Testis (tissue), 3 donors: ENCODE measurements around the gene DNAH17. TPM values are rescaled to one million over a fixed set of nuclear protein-coding genes. Genes with fewer than 3 reads are reported as not detected.

Experiments used
- DNase-seq: peaks from one replicate; pipeline ENCODE4 v3.0.0-alpha.2; 2019
- H3K27ac ChIP-seq, 2 donors: fragments of 200-600 bp; sonication (generic); one replicate each; pipeline ENCODE4 v1.5.1; 2019
- H3K27me3 ChIP-seq: fragments of 200-600 bp; sonication (generic); one replicate; pipeline ENCODE4 v1.5.1; 2019
- H3K36me3 ChIP-seq: fragments of 200-600 bp; sonication (generic); one replicate; pipeline ENCODE4 v1.5.1; 2017; ENCODE audit warnings: low read depth; ENCODE audit errors: missing control alignments
- H3K4me1 ChIP-seq: fragments of 200-600 bp; sonication (generic); one replicate; pipeline ENCODE4 v1.5.1; 2019
- H3K4me3 ChIP-seq, 2 donors: fragments of 200-600 bp; sonication (generic); one replicate each; pipeline ENCODE4 v1.5.1; 2017 to 2019
- H3K9me3 ChIP-seq: fragments of 200-600 bp; sonication (generic); one replicate; pipeline ENCODE4 v1.5.1; 2017
- CTCF ChIP-seq, 3 experiments: fragments of 450-650 bp in 2 of 3; fragments of 200-600 bp in 1 of 3; sonication (generic) in 1 of 3; IDR thresholded peaks; one replicate each; pipeline ENCODE4 v1.5.1; 2016 to 2019; ENCODE audit warnings: antibody characterized with exemption in 3 of 3, mild to moderate bottlenecking in 2 of 3, moderate library complexity in 1 of 3
- POLR2A ChIP-seq: fragments of 450-650 bp; IDR thresholded peaks from one replicate; pipeline ENCODE4 v1.6.1; 2017; ENCODE audit warnings: antibody characterized with exemption, mild to moderate bottlenecking, moderate library complexity
- WGBS, 2 donors: methylation state at CpG; one replicate each; pipeline ENCODE4 v1.1.5; 2018; 5-methylcytosine and 5-hydroxymethylcytosine counted together
- intact Hi-C: fragments of 100-400 bp; cut with DNase I; formaldehyde crosslinking; loops from one replicate; pipeline ENCODE4 v1.15.1; 2023; ENCODE audit warnings: low total_unique reads
- polyA plus RNA-seq: library from polyadenylated mRNA; stranded (reverse); fragments of 350-450 nt; fragmentation: Illumina TruSeq; extraction: RNeasy Lipid Tissue Mini Kit (QIAGEN cat#74804); gene quantifications from one replicate; pipeline ENCODE4 v1.2.3, GENCODE V29; 2014; ENCODE audit warnings: low read depth, low replicate concordance; ENCODE audit not compliant: insufficient read depth
- total RNA-seq, 2 donors: library from RNA; depleted of rRNA; stranded (reverse); fragments of >200 nt; gene quantifications; one replicate each; pipeline ENCODE4 v1.2.3, GENCODE V29; 2016

DNAH17 gene
- total and polyA plus RNA-seq, 3 donors from 2014 or later: 38.5 to 93.1 (median 57.6) TPM

GRCh38 chr17:78523934-78524655, 53.1 kb downstream of the DNAH17 start:
- TF ChIP-seq CTCF (IDR thresholded peaks at IDR 0.05) (no peak), POLR2A (no peak)
- no peak for DNase-seq

GRCh38 chr17:78522031-78522809, 55.0 kb downstream of the DNAH17 start:
- H3K4me3 ChIP-seq: no peak overlapping the region
- no peaks in the 10 kb centered on the region for H3K4me1 ChIP-seq
- no peak for DNase-seq
- intact Hi-C loops: no loop called here
- 91 to 94% methylated on average over 16 of the region's 16 CpGs for WGBS, 2 donors
- H3K27ac ChIP-seq: no peak overlapping the region
- no peaks in the 10 kb centered on the region for H3K36me3 ChIP-seq
- TF ChIP-seq POLR2A (no peak), CTCF (IDR thresholded peaks at IDR 0.05) (no peak)
- no peaks in the 10 kb centered on the region for H3K27me3 ChIP-seq
- no peaks in the 10 kb centered on the region for H3K9me3 ChIP-seq

More at GRCh38 chr17:78523934-78524655, 53.1 kb downstream of the DNAH17 start:
- WGBS, 2 donors: 86 to 93% methylated on average over 17 of the region's 17 CpGs
- H3K4me3 ChIP-seq: no peak overlapping the region
- intact Hi-C loops: no loop called here
- no peaks in the 10 kb centered on the region for H3K9me3 ChIP-seq
- H3K4me1 ChIP-seq: no peaks in the 10 kb centered on the region
- no peaks in the 10 kb centered on the region for H3K36me3 ChIP-seq
- H3K27me3 ChIP-seq: no peaks in the 10 kb centered on the region
- H3K27ac ChIP-seq: no peak overlapping the region

- DNase-seq: no peak
- Histone ChIP-seq H3K36me3 (no peaks in the 10 kb centered on the region), H3K4me1 (no peaks in the 10 kb centered on the region), H3K27ac (no peak overlapping the region), H3K4me3 (no peak overlapping the region), H3K9me3 (no peaks in the 10 kb centered on the region), H3K27me3 (no peaks in the 10 kb centered on the region)
- TF ChIP-seq POLR2A (no peak), CTCF (IDR thresholded peaks at IDR 0.05) (no peak)
- intact Hi-C loops: no loop called here
- WGBS, 2 donors: 43 to 73% methylated on average over 2 of the region's 2 CpGs
These were observed 59.8 kb downstream of the DNAH17 start for GRCh38 chr17:78517421-78517820.

GRCh38 chr17:78515480-78515879, 61.7 kb downstream of the DNAH17 start:
- H3K27ac ChIP-seq: no peak overlapping the region
- no peaks in the 10 kb centered on the region for H3K9me3 ChIP-seq
- no peak overlapping the region for H3K4me3 ChIP-seq
- H3K36me3 ChIP-seq: no peaks in the 10 kb centered on the region
- TF ChIP-seq CTCF (IDR thresholded peaks at IDR 0.05) (no peak), POLR2A (no peak)
- no peaks in the 10 kb centered on the region for H3K27me3 ChIP-seq
- 80 to 89% methylated on average over 4 of the region's 4 CpGs for WGBS, 2 donors
- no peak for DNase-seq
- no peaks in the 10 kb centered on the region for H3K4me1 ChIP-seq
- intact Hi-C loops: no loop called here
